Neural cell (in vitro differentiated cells): ENCODE results near the gene TNFRSF14. TPM values are rescaled to one million over a fixed set of nuclear protein-coding genes. Genes with fewer than 3 reads are reported as not detected.

Experiments used
- H2AFZ ChIP-seq: fragments of 200-600, 300-800 bp; sonication (generic), shearing (Covaris generic); 2 replicates; pipeline ENCODE4 v1.6.0; 2014; ENCODE audit warnings: low read depth, mild to moderate bottlenecking, antibody characterized with exemption, low read length, moderate library complexity
- H3F3A ChIP-seq: fragments of 200-600 bp; shearing (Covaris generic); 2 replicates; pipeline ENCODE4 v1.6.1; 2016; ENCODE audit warnings: mild to moderate bottlenecking, moderate library complexity, mixed read lengths, antibody characterized with exemption, low read length; ENCODE audit not compliant: insufficient read depth, poor library complexity, severe bottlenecking
- H3K27ac ChIP-seq: fragments of 200-600, 300-800 bp; sonication (generic), shearing (Covaris generic); 2 replicates; pipeline ENCODE4 v1.5.1; 2014; ENCODE audit warnings: mild to moderate bottlenecking, low read length, moderate library complexity
- H3K27me3 ChIP-seq: fragments of 300-800, 200-600 bp; sonication (generic), shearing (Covaris generic); 2 replicates; pipeline ENCODE4 v1.6.0; 2014; ENCODE audit warnings: mild to moderate bottlenecking, low read depth, low read length, moderate library complexity; ENCODE audit not compliant: insufficient read depth
- H3K36me3 ChIP-seq: fragments of 300-800, 200-600 bp; sonication (generic), shearing (Covaris generic); 2 replicates; pipeline ENCODE4 v1.5.1; 2014; ENCODE audit warnings: mild to moderate bottlenecking, antibody characterized with exemption, low read length, moderate library complexity; ENCODE audit not compliant: insufficient read depth
- H3K4me2 ChIP-seq: fragments of 300-800, 200-600 bp; sonication (generic), shearing (Covaris generic); 2 replicates; pipeline ENCODE4 v1.6.0; 2014; ENCODE audit warnings: mild to moderate bottlenecking, low read length
- H3K4me3 ChIP-seq: fragments of 300-800, 200-600 bp; sonication (generic), shearing (Covaris generic); 2 replicates; pipeline ENCODE4 v1.5.1; 2014; ENCODE audit warnings: mild to moderate bottlenecking, low read length, moderate library complexity
- H3K79me2 ChIP-seq: fragments of 200-600 bp; shearing (Covaris generic); replicated peaks from 2 replicates; pipeline ENCODE4 v1.6.0; 2014; ENCODE audit warnings: mild to moderate bottlenecking, low read length, moderate library complexity; ENCODE audit not compliant: insufficient read depth
- H3K9ac ChIP-seq: fragments of 300-800, 200-600 bp; sonication (generic), shearing (Covaris generic); 2 replicates; pipeline ENCODE4 v1.6.1; 2016; ENCODE audit warnings: mild to moderate bottlenecking, low read length, mixed read lengths
- H3K9me2 ChIP-seq: fragments of 200-600 bp; shearing (Covaris generic); 2 replicates; pipeline ENCODE4 v1.6.1; 2016; ENCODE audit warnings: mild to moderate bottlenecking, low read length, mixed read lengths; ENCODE audit not compliant: insufficient read depth
- H3K9me3 ChIP-seq: fragments of 200-600, 300-800 bp; sonication (generic), shearing (Covaris generic); 2 replicates; pipeline ENCODE4 v1.6.1; 2016; ENCODE audit warnings: mild to moderate bottlenecking, mixed run types, low read length, moderate library complexity, mixed read lengths
- H4K20me1 ChIP-seq: fragments of 200-600 bp; shearing (Covaris generic); 2 replicates; pipeline ENCODE4 v1.6.1; 2016; ENCODE audit warnings: mild to moderate bottlenecking, mixed run types; ENCODE audit not compliant: insufficient read depth
- EP300 ChIP-seq: fragments of 450-650 bp; conservative IDR thresholded peaks from 2 replicates; pipeline ENCODE4 v1.6.1; 2014; ENCODE audit warnings: antibody characterized with exemption, mild to moderate bottlenecking, moderate library complexity; ENCODE audit not compliant: poor library complexity, severe bottlenecking
- EZH2 ChIP-seq: fragments of 200-600, 300-800 bp; shearing (Covaris generic), sonication (generic); IDR thresholded peaks from 2 replicates; pipeline ENCODE4 v1.6.1; 2014; ENCODE audit warnings: antibody characterized with exemption, low read length, borderline replicate concordance, mild to moderate bottlenecking; ENCODE audit not compliant: insufficient read depth, poor library complexity, severe bottlenecking
- MXI1 ChIP-seq: fragments of 450-650 bp; conservative IDR thresholded peaks from 2 replicates; pipeline ENCODE4 v1.6.1; 2014; ENCODE audit warnings: antibody characterized with exemption, mild to moderate bottlenecking; ENCODE audit not compliant: poor library complexity, severe bottlenecking
- POLR2AphosphoS5 ChIP-seq: IDR thresholded peaks from 2 replicates; pipeline ENCODE4 v1.6.1; 2012
- RAD21 ChIP-seq: fragments of 450-650 bp; conservative IDR thresholded peaks from 2 replicates; pipeline ENCODE4 v1.6.1; 2014; ENCODE audit warnings: antibody characterized with exemption, mild to moderate bottlenecking, moderate library complexity
- SMC3 ChIP-seq: fragments of 450-650 bp; conservative IDR thresholded peaks from 2 replicates; pipeline ENCODE4 v1.6.1; 2014; ENCODE audit warnings: antibody characterized with exemption, mild to moderate bottlenecking, moderate library complexity; ENCODE audit not compliant: poor library complexity
- TAF1 ChIP-seq: IDR thresholded peaks from 2 replicates; pipeline ENCODE4 v1.6.1; 2012; ENCODE audit warnings: low read depth
- polyA plus RNA-seq: library from polyadenylated mRNA; depleted of rRNA; stranded (reverse); fragments of >200 nt; gene quantifications from 2 replicates; pipeline ENCODE4 v1.2.3, GENCODE V29; 2014
- TF ChIP-seq, protein P1 (sequence below): IDR thresholded peaks from 2 replicates; pipeline ENCODE4 v1.6.1; 2012; ENCODE audit warnings: borderline replicate concordance
- TF ChIP-seq, protein P2 (sequence below): fragments of 450-650 bp; IDR thresholded peaks from 2 replicates; pipeline ENCODE4 v1.5.1; 2014; ENCODE audit warnings: antibody characterized with exemption, mild to moderate bottlenecking, moderate library complexity; ENCODE audit not compliant: poor library complexity, severe bottlenecking

TNFRSF14 gene
- polyA plus RNA-seq, 1 donor from 2014 or later, result 1.1 TPM

DNA sequence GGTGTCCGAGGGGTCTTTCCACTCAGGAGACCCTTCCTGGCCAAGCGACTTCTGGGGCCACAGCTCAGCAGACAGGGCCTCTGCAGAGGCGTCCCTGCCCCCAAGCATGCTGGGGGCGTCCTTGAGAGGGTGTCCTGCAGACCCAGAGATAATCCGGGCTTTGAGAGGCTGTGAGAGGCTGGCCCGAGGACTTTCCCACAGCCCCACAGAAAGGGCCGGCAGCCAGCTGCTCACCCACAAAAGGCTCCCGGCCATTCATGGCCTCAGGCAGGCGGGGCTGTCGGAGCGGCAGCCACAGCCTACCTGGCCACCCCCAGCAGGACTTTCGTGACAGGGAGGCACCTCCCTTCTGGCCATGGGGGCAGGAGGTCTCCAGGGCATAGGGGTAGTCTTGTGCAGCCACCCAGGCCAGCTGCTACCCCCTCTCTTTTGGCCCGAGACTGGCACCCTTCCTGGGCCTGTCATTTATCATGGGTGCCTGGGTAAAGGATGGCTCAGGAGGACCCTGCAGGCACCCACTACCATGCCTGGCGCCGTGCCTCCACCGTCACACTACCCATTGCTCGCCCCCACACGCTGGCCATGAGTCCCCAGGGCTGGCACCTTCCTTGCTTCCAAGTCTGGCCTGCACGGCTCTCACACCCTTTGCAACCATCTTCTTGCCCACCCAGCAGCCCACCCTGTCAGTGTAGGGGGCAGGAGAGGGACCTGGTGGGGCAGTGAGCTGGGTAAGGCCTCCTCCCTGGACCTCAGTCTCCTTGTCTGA lies 11.1 kb upstream of the TNFRSF14 start:
- Histone ChIP-seq H3K9me3 (no peaks in the 10 kb centered on the region), H3K9ac (peak overlapping the region; percentile 5), H3K9me2 (no peaks in the 10 kb centered on the region), H3K27ac (no peak overlapping the region), H4K20me1 (no peaks in the 10 kb centered on the region), H3K36me3 (no peaks in the 10 kb centered on the region), H3F3A (peaks cover 2% of the 10 kb centered on the region), H2AFZ (no peak overlapping the region), H3K27me3 (no peaks in the 10 kb centered on the region), H3K4me2 (no peak overlapping the region), H3K79me2 (no peaks in the 10 kb centered on the region), H3K4me3 (no peak overlapping the region)
- TF ChIP-seq POLR2AphosphoS5, result no peak

DNA sequence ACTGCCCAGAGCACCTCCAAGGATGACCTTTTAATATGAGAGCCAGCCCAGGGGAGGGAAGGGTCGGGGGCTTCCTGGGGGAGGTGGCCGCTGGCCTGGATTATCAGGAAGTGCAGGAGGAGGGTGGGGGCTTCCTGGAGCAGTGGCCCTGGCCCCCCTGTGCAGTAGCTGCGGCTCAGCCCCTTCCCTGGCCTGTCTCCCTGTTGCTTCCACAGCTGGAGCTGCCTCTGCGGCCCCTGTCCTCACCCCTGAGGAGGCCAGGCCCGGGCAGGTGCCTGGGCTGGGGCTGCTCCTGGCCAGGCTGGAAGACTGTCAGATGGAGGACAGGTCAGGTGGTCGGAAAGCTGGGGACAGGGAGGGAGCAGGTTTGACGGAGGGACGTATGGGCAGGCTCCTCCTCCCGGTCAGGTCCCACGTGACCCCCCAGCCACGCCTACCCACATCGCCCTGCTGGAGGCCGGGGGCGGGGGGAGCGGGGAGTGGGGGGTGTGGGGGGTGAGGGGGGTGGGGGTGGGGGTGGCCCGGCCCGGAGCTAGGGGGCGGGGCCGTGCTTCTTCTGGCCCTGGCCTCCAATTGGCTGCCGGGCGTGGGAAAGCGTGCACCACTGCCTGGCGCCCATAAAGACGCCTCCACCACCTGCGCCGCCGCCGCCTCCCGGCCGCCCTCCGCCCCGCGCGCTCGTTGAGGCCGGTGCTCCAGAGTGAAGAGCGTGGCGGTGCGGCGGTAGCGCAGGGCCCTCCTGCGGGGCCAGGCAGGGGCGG lies 10.2 kb upstream of the TNFRSF14 start:
- H3K9me2 ChIP-seq, result no peaks in the 10 kb centered on the region
- no peak overlapping the region for H3K9ac ChIP-seq
- no peaks in the 10 kb centered on the region for H3K9me3 ChIP-seq
- H3K4me3 ChIP-seq, result peak overlapping the region; percentile 41
- no peaks in the 10 kb centered on the region for H3K79me2 ChIP-seq
- H3F3A ChIP-seq, result peaks cover 2% of the 10 kb centered on the region
- no peaks in the 10 kb centered on the region for H4K20me1 ChIP-seq
- no peak overlapping the region for H3K4me2 ChIP-seq
- no peak for TF ChIP-seq EP300
- no peak for TF ChIP-seq EZH2
- no peak for TF ChIP-seq POLR2AphosphoS5
- TF ChIP-seq TAF1, result no peak
- TF ChIP-seq SMC3, result no peak
- TF ChIP-seq, protein P1, sequence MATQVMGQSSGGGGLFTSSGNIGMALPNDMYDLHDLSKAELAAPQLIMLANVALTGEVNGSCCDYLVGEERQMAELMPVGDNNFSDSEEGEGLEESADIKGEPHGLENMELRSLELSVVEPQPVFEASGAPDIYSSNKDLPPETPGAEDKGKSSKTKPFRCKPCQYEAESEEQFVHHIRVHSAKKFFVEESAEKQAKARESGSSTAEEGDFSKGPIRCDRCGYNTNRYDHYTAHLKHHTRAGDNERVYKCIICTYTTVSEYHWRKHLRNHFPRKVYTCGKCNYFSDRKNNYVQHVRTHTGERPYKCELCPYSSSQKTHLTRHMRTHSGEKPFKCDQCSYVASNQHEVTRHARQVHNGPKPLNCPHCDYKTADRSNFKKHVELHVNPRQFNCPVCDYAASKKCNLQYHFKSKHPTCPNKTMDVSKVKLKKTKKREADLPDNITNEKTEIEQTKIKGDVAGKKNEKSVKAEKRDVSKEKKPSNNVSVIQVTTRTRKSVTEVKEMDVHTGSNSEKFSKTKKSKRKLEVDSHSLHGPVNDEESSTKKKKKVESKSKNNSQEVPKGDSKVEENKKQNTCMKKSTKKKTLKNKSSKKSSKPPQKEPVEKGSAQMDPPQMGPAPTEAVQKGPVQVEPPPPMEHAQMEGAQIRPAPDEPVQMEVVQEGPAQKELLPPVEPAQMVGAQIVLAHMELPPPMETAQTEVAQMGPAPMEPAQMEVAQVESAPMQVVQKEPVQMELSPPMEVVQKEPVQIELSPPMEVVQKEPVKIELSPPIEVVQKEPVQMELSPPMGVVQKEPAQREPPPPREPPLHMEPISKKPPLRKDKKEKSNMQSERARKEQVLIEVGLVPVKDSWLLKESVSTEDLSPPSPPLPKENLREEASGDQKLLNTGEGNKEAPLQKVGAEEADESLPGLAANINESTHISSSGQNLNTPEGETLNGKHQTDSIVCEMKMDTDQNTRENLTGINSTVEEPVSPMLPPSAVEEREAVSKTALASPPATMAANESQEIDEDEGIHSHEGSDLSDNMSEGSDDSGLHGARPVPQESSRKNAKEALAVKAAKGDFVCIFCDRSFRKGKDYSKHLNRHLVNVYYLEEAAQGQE, result no peak
- TF ChIP-seq RAD21, result no peak
- TF ChIP-seq, protein P2, sequence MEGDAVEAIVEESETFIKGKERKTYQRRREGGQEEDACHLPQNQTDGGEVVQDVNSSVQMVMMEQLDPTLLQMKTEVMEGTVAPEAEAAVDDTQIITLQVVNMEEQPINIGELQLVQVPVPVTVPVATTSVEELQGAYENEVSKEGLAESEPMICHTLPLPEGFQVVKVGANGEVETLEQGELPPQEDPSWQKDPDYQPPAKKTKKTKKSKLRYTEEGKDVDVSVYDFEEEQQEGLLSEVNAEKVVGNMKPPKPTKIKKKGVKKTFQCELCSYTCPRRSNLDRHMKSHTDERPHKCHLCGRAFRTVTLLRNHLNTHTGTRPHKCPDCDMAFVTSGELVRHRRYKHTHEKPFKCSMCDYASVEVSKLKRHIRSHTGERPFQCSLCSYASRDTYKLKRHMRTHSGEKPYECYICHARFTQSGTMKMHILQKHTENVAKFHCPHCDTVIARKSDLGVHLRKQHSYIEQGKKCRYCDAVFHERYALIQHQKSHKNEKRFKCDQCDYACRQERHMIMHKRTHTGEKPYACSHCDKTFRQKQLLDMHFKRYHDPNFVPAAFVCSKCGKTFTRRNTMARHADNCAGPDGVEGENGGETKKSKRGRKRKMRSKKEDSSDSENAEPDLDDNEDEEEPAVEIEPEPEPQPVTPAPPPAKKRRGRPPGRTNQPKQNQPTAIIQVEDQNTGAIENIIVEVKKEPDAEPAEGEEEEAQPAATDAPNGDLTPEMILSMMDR, result no peak
- no peak for TF ChIP-seq MXI1
- H3K27ac ChIP-seq, result no peak overlapping the region
- no peaks in the 10 kb centered on the region for H3K36me3 ChIP-seq
- no peak overlapping the region for H2AFZ ChIP-seq
- no peaks in the 10 kb centered on the region for H3K27me3 ChIP-seq
